Lung (tissue), 12 donors: ENCODE results near the gene PRMT7. TPM values are rescaled to one million over a fixed set of nuclear protein-coding genes. Genes with fewer than 3 reads are reported as not detected.

Source experiments
- ATAC-seq: fragments of 200-7000 bp; cut with Tn5 transposase; one replicate; pipeline ENCODE4 v1.9.1; 2020; ENCODE audit warnings: moderate number of reproducible peaks; ENCODE audit not compliant: insufficient read depth, low FRiP score
- DNase-seq, 3 donors: peaks; one replicate each; pipeline ENCODE4 v3.0.0-alpha.2; 2013 to 2017
- H3K27ac ChIP-seq, 2 donors: one replicate each; pipeline ENCODE4 v1.5.1; 2013; ENCODE audit warnings: mild to moderate bottlenecking in 2 of 2, moderate library complexity in 2 of 2, control low read depth in 1 of 2, inconsistent platforms in 1 of 2, low read depth in 1 of 2, low read length in 1 of 2
- H3K27me3 ChIP-seq, 3 donors: one replicate each; pipeline ENCODE4 v1.5.1; 2013; ENCODE audit warnings: low read length in 2 of 3; ENCODE audit not compliant: control insufficient read depth in 3 of 3, insufficient read depth in 3 of 3
- H3K36me3 ChIP-seq, 4 donors: one replicate each; pipeline ENCODE4 v1.5.1; 2013; ENCODE audit warnings: low read length in 4 of 4, mild to moderate bottlenecking in 1 of 4, moderate library complexity in 1 of 4; ENCODE audit not compliant: control insufficient read depth in 4 of 4, insufficient read depth in 4 of 4
- H3K4me1 ChIP-seq, 5 donors: one replicate each; pipeline ENCODE4 v1.5.1; 2013; ENCODE audit warnings: low read length in 5 of 5, mild to moderate bottlenecking in 2 of 5, moderate library complexity in 1 of 5; ENCODE audit not compliant: control insufficient read depth in 5 of 5, insufficient read depth in 5 of 5
- H3K4me3 ChIP-seq: one replicate; pipeline ENCODE4 v1.5.1; 2013; ENCODE audit warnings: mild to moderate bottlenecking, control low read depth, moderate library complexity
- H3K9ac ChIP-seq, 2 donors: one replicate each; pipeline ENCODE4 v1.5.1; 2013; ENCODE audit warnings: low read length in 2 of 2, control low read depth in 1 of 2; ENCODE audit not compliant: insufficient read depth in 1 of 2
- H3K9me3 ChIP-seq, 4 donors: one replicate each; pipeline ENCODE4 v1.5.1; 2013; ENCODE audit warnings: low read length in 3 of 4, mild to moderate bottlenecking in 1 of 4, moderate library complexity in 1 of 4; ENCODE audit not compliant: control insufficient read depth in 4 of 4, insufficient read depth in 3 of 4
- CTCF ChIP-seq: IDR thresholded peaks from 2 replicates; pipeline ENCODE4 v1.5.1; 2012; ENCODE audit warnings: mild to moderate bottlenecking; ENCODE audit errors: control extremely low read depth, extremely low read depth
- WGBS, 2 donors: extraction: QIAGEN DNeasy Blood & Tissue Kit; methylation state at CpG; one replicate each; pipeline ENCODE4 v1.1.7; 2013; 5-methylcytosine and 5-hydroxymethylcytosine counted together
- polyA plus RNA-seq, 2 donors: library from polyadenylated mRNA; stranded (reverse); fragments of 200-250 nt; gene quantifications; one replicate each; pipeline ENCODE4 v1.2.1, GENCODE V29; 2013
- total RNA-seq, 2 donors: library from RNA; depleted of rRNA in 1 of 2; stranded (reverse); fragments of >200 nt in 1 of 2; gene quantifications; one replicate each; pipeline ENCODE4 v1.2.1, GENCODE V29; 2014 to 2021
- donor health status: control.
- donor health status: control.
- donor health status: Bipolar disorder and iron deficiency.
- donor health status: healthy.
- donor health status: DM: yes; HTN: yes; CAD: no.

PRMT7 gene
- total and polyA plus RNA-seq, 4 donors: 20.3 to 55.5 (median 38.4) TPM

- ATAC-seq: no peak
- Histone ChIP-seq H3K9ac (no peak overlapping the region), H3K4me3 (no peak overlapping the region), H3K4me1 (peaks cover 0 to 8% (median 0%) of the 10 kb centered on the region in 5 donors), H3K27ac (peak overlapping the region in 1 of 2 donors; percentile 86), H3K36me3 (peaks cover 25 to 51% (median 42%) of the 10 kb centered on the region in 4 donors), H3K9me3 (no peaks in the 10 kb centered on the region), H3K27me3 (no peaks in the 10 kb centered on the region)
- TF ChIP-seq CTCF: no peak
- DNase-seq: no peak
- 84 to 85% methylated on average over 11 of the region's 11 CpGs for WGBS, 2 donors
Observed at GRCh38 chr16:68299571-68300453, 11.0 kb upstream of the PRMT7 start.

GRCh38 chr16:68300734-68301459 lies 9.9 kb upstream of the PRMT7 start:
- WGBS, 2 donors: 65 to 79% methylated on average over 7 of the region's 7 CpGs
- Histone ChIP-seq H3K9me3 (no peaks in the 10 kb centered on the region), H3K27ac (no peak overlapping the region), H3K36me3 (peaks cover 24 to 57% (median 47%) of the 10 kb centered on the region in 4 donors), H3K4me1 (peaks cover 0 to 7% (median 0%) of the 10 kb centered on the region in 5 donors), H3K9ac (no peak overlapping the region), H3K27me3 (no peaks in the 10 kb centered on the region), H3K4me3 (no peak overlapping the region)
- ATAC-seq (no peak), DNase-seq (no peak)
- no peak for TF ChIP-seq CTCF

GRCh38 chr16:68306633-68307032 lies 4.2 kb upstream of the PRMT7 start:
- no peak for DNase-seq
- Histone ChIP-seq H3K4me1 (peaks cover 3 to 12% (median 5%) of the 10 kb centered on the region in 5 donors), H3K27me3 (no peaks in the 10 kb centered on the region), H3K4me3 (no peak overlapping the region), H3K36me3 (peaks cover 15 to 38% (median 26%) of the 10 kb centered on the region in 4 donors), H3K27ac (no peak overlapping the region), H3K9me3 (no peaks in the 10 kb centered on the region), H3K9ac (no peak overlapping the region)
- no peak for ATAC-seq
- no peak for TF ChIP-seq CTCF
- 94 to 97% methylated on average over 3 of the region's 3 CpGs for WGBS, 2 donors
